SJSA1 (cell line): Measurements from ENCODE around the gene CDC34. TPM values are rescaled to one million over a fixed set of nuclear protein-coding genes. Genes with fewer than 3 reads are reported as not detected.

ENCODE experiments used
- DNase-seq, 2 experiments: peaks; one replicate each; pipeline ENCODE4 v3.0.0-alpha.2; 2015 to 2020; ENCODE audit warnings: low spot score in 2 of 2, low read depth in 1 of 2
- H3K27ac ChIP-seq: fragments of 250-450 bp; sonication (Bioruptor Pico); 2 replicates; pipeline ENCODE4 v1.5.1; 2020; ENCODE audit warnings: mild to moderate bottlenecking, moderate library complexity
- H3K27me3 ChIP-seq: fragments of 250-450 bp; sonication (Bioruptor Pico); replicated peaks from 2 replicates; pipeline ENCODE4 v1.5.1; 2020; ENCODE audit warnings: mild to moderate bottlenecking, moderate library complexity
- H3K36me3 ChIP-seq: fragments of 250-450 bp; sonication (Bioruptor Pico); 2 replicates; pipeline ENCODE4 v1.5.1; 2020; ENCODE audit warnings: mild to moderate bottlenecking
- H3K4me1 ChIP-seq: fragments of 250-450 bp; sonication (Bioruptor Pico); replicated peaks from 2 replicates; pipeline ENCODE4 v1.6.1; 2021; ENCODE audit warnings: mild to moderate bottlenecking
- H3K4me3 ChIP-seq: fragments of 250-450 bp; sonication (Bioruptor Pico); 2 replicates; pipeline ENCODE4 v1.5.1; 2020; ENCODE audit warnings: mild to moderate bottlenecking
- H3K9me3 ChIP-seq: fragments of 250-450 bp; sonication (Bioruptor Pico); replicated peaks from 2 replicates; pipeline ENCODE4 v1.5.1; 2020; ENCODE audit warnings: mild to moderate bottlenecking
- total RNA-seq: library from RNA; depleted of rRNA; stranded (reverse); fragments of >200 nt; shearing (Covaris generic); gene quantifications from 2 replicates; pipeline ENCODE4 v1.2.3, GENCODE V29; 2014; rRNA removed

Gene CDC34, protein sequence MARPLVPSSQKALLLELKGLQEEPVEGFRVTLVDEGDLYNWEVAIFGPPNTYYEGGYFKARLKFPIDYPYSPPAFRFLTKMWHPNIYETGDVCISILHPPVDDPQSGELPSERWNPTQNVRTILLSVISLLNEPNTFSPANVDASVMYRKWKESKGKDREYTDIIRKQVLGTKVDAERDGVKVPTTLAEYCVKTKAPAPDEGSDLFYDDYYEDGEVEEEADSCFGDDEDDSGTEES
- 62.1 and 97.9 TPM in 2 replicates for total RNA-seq

DNA sequence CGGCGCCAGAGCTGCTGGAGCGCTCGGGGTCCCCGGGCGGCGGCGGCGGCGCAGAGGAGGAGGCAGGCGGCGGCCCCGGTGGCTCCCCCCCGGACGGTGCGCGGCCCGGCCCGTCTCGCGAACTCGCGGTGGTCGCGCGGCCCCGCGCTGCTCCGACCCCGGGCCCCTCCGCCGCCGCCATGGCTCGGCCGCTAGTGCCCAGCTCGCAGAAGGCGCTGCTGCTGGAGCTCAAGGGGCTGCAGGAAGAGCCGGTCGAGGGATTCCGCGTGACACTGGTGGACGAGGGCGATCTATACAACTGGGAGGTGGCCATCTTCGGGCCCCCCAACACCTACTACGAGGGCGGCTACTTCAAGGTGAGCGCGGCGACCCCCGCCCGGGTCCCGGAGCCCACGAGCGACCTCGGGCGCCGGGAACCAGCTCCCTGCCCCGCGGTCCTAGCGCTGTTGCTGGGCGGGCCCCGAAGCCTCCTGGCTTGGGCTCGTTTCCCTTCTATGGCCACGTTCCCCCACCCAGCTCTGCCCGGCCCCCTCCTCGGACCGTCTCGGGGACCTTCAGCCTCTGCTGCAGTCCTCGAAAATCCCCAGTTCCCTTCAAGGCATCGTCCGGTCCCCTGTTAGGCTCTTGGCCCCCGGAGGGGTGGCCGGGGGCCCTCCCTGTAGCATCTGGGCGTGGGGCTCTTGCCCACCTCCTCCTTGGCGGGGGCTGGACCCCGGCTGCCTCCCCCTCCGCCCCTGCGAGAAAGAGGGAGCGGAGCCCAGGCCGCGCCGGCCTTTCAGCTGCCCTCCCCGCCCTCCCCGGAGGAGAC is at the start of gene CDC34:
CDC34 (plus strand) TSS at position 8 of the 808 bp plus-strand sequence; CDS start at position 180, 172 bp downstream.
- Histone ChIP-seq H3K27me3 (no peaks in the 10 kb centered on the region), H3K4me3 (peak within 1 kb of the TSS; percentile 98), H3K9me3 (peaks cover 4% of the 10 kb centered on the region; the same call in 1 of the 2 replicates), H3K27ac (peak within 1 kb of the TSS; percentile 71), H3K4me1 (peaks cover 22% of the 10 kb centered on the region), H3K36me3 (peaks cover 25% of the 10 kb centered on the region)
- peak in 1 of 2 experiments; percentile 37 for DNase-seq

DNA sequence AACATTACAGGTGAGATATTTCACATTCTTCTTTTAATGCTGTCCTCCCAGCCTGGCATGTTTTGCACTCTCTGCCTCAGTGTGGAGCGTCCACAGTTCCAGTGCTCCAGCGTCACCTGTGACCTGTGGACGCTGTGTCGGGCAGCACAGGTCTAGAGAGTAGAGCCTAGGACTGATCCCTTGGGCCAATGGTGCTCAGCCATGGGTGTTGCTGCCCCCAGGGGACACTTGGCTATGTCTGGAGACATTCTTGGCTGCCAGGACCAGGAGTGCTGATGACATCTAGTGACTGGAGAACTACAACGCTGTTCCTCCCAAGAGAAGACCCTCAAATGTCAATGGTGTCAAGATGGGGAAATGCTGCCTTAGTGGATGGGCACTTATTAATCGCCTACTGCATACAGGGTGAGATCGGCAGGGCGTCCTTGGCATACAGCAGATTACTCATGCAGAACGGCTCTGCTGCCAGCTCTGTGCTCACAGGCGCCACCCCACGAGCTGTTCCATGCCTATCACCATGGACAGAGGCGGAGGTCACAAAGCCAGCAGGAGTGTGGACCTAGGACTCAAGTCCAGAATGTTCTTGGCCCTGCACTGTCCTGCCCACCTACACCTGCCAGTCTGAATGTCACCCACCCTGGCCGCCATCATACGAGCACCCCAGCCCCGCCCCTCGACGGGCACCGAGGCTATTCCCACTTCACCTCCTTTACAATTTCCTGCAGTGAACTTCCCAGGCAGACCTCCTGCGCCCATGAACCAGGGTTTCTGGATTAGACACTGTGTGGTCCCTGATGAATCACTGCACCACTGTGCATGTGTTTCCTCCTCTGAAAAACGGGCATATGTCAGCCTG is 49.1 kb upstream of the CDC34 start:
- Histone ChIP-seq H3K4me3 (no peak overlapping the region), H3K27me3 (peaks cover 13% of the 10 kb centered on the region), H3K4me1 (peaks cover 9% of the 10 kb centered on the region; the same call in 1 of the 2 replicates), H3K9me3 (no peaks in the 10 kb centered on the region), H3K36me3 (no peaks in the 10 kb centered on the region), H3K27ac (no peak overlapping the region)
- no peak for DNase-seq

DNA sequence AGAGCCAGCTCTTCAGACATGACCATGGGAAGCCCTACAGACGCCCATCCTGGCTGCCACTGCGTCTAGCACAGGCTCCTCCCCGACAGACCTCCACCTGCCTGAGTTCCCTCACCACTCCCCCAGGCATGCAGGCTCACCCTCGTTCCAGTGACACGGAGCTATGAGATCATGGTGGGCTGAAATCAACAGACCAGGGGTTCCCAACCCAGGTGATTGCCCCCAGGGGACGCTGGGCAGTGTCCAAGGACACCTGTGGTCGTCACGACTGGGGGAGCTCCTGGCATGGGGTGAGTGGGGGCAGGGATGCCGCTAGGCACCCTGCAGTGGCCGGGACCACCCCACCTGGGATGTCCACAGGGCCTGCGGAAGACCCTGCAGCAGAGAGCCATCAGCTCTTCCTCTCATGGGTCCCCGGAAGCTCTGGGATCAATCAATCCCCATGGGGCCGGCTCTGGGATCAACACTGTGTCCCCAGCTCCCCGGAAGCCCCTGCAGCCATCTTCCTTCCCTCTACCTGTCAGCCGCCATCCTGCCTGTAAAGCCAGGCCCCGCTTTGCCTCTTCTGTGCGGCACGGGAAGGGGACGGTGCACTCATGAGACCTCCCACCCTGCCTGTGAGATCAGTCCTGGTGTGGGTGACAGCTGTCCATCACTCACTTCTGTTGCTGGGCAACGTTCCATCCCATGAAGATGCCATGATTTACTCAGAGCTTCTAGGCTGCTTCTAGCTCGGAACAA is 48.1 kb upstream of the CDC34 start:
- DNase-seq, result no peak
- Histone ChIP-seq H3K4me1 (peaks cover 12% of the 10 kb centered on the region; the same call in 1 of the 2 replicates), H3K4me3 (no peak overlapping the region), H3K36me3 (peaks cover 1% of the 10 kb centered on the region), H3K27ac (no peak overlapping the region), H3K27me3 (peaks cover 13% of the 10 kb centered on the region), H3K9me3 (no peaks in the 10 kb centered on the region)

DNA sequence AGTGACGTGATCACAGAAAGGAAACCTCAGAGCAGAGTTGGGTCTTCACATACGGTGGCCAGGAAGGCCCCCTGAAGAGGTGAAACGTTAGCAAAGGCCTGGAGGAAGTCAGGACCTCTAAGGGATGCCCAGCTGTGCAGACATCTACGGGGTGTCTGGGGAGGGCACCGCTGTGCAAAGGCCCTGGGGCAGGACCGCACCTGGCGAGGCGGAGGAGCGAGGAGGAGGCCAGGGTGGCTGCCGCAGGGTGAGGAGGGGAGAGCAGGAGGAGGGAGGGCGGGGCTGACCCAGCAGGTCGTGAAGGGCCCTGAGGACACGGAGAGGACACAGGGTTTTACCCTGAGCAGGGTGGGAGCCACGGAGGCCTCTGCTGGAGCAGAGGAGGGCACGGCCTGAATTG is 47.1 kb upstream of the CDC34 start:
- no peak for DNase-seq
- Histone ChIP-seq H3K4me1 (peaks cover 16% of the 10 kb centered on the region), H3K4me3 (no peak overlapping the region), H3K27me3 (peaks cover 13% of the 10 kb centered on the region), H3K36me3 (peaks cover 5% of the 10 kb centered on the region), H3K27ac (no peak overlapping the region), H3K9me3 (no peaks in the 10 kb centered on the region)

DNA sequence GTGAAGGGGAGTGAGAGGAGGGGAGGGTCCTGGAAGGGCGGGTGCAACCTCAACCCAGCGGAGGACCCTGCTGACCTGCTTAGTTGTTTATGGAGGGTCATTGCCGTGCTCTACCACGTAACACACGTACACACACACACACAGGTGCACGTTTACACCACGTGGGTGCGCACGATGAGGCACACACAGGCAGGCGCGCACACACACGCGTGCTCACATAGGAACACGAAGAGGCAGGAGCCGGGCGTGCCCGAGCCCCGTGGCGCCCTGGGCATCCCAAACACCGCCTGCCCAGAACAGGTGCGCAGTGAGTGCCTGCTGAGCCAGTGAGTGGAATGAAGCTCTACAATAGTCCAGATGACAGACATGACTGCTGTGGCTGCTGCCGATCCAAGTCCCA is 46.5 kb upstream of the CDC34 start:
- no peaks in the 10 kb centered on the region for H3K9me3 ChIP-seq
- H3K27ac ChIP-seq, result no peak overlapping the region
- no peak for DNase-seq
- no peak overlapping the region for H3K4me3 ChIP-seq
- H3K4me1 ChIP-seq, result peaks cover 16% of the 10 kb centered on the region
- H3K36me3 ChIP-seq, result peaks cover 5% of the 10 kb centered on the region
- peaks cover 13% of the 10 kb centered on the region for H3K27me3 ChIP-seq

DNA sequence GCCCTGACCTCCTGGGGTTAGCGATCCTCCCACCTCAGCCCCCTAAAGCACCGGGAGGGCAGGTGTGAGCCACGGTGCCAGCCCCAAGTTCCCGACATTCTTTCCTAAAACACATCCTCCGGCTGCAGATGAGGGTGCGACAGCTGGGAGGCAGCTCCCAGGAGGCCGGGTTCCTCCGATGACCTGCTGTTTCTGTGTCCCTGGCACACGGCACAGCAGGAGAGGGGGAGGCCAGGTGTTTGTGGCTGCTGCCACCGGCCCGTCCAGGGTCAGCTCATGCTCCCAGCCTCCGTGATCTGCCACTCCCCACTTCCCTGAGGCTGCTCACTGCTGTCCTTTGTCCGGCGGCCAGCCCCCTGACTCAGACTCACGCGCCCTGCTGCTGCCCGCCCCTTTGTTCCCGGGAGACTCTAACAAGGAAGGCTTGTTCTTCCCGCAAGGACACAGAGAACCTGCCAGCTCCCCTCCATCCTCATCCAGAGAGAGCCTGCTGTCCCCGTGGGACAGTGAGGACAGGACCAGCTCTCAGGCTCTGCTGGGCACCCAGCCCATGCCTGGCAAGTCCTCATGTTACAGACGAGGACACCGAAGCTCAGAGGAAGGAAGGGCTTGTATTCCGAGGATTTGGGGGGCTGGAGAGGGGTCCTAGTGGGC is 45.9 kb upstream of the CDC34 start:
- no peak overlapping the region for H3K27ac ChIP-seq
- H3K36me3 ChIP-seq, result peaks cover 5% of the 10 kb centered on the region
- DNase-seq, result no peak
- H3K4me1 ChIP-seq, result peaks cover 15% of the 10 kb centered on the region
- no peaks in the 10 kb centered on the region for H3K9me3 ChIP-seq
- peaks cover 13% of the 10 kb centered on the region for H3K27me3 ChIP-seq
- no peak overlapping the region for H3K4me3 ChIP-seq

DNA sequence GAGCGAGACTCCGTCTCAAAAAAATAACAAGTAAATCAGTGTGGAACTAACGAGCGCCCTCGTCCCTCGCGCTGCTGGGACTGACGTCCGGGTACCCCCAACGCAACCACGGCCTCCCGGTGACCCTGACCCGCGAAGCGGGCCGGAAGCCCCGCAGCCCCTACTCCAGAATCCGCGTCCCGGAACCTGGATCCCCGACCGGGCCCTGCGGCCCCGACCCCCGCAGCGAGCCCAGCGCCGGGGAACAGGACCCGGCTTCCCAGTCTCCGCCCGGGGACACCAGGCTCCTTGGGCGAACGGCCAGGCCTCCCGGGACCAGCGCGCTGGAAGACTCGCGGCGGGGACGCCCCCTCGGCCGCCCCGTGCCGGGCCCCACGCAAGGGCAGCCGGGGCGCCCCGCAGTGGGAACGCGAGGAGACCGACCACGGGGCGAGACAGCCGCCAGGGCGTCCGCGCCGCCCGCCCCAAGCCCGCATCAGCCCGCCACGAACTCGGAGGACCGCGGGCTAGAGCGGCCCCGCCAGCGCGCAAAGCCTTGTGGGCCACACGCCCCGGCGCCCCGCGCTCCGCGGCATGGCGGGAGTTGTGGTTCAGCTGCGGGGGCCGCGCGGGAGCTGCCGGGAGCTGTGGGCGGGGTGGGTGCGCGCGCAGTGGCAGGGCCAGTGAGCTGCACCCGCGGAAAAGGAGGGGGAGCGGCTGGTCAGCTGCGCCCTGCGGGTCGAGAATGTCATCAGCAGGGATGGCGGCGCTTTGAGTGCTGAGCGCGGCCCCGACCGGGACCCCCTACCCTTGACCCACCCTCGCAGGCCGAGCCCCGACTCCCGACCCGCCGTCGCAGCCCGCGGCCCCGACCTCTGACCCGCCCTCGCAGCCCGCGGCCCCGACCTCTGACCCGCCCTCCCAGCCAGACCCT is 42.8 kb upstream of the CDC34 start:
- peaks cover 5% of the 10 kb centered on the region for H3K36me3 ChIP-seq
- peak; percentile 82 to 93 for DNase-seq

DNA sequence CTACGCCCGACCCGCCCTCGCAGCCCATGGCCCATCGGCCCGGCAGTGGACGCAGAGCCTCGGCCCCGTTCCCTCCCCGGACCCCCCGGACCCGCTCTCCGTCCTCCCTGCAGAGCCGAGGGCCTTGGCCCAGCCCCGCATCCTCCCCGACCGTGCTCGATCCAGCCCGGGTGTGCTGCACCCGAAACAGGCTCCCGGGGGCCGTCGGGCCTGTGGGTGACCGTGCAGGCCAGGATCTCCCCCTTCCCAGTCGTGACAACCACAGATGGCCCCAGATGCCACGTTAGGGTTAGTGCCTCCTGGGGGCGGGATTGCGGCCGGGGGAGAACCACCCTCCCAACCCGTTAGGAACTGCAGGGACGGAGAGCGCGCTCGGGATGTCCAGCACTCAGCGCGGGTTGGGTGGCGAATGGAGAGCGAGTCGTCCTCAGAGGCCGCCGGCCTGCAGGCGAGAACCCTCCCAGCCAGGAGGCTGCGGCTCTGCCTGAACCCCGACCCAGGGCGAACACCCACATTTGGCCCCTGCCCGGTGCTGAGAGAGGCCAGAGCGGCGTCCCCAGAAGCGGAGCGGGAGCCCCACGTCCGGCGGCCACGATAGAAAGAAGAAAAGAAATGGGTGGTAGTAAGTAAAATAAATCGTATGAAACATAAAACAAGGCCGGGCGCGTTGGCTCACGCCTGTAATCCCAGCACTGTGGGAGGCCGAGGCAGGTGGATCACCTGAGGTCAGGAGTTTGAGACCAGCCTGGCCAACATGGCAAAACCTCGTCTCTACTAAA is 42.0 kb upstream of the CDC34 start:
- Histone ChIP-seq H3K4me1 (peaks cover 15% of the 10 kb centered on the region), H3K36me3 (peaks cover 5% of the 10 kb centered on the region), H3K9me3 (no peaks in the 10 kb centered on the region), H3K27ac (no peak overlapping the region), H3K27me3 (peaks cover 13% of the 10 kb centered on the region), H3K4me3 (peak overlapping the region; percentile 90)
- DNase-seq, result peak in 1 of 2 experiments; percentile 44

More for the DNA sequence above, 42.8 kb upstream of the CDC34 start:
- peaks cover 13% of the 10 kb centered on the region for H3K27me3 ChIP-seq
- no peaks in the 10 kb centered on the region for H3K9me3 ChIP-seq
- H3K4me3 ChIP-seq, result peak overlapping the region; percentile 90
- H3K4me1 ChIP-seq, result peaks cover 15% of the 10 kb centered on the region
- peak overlapping the region; percentile 80 for H3K27ac ChIP-seq

DNA sequence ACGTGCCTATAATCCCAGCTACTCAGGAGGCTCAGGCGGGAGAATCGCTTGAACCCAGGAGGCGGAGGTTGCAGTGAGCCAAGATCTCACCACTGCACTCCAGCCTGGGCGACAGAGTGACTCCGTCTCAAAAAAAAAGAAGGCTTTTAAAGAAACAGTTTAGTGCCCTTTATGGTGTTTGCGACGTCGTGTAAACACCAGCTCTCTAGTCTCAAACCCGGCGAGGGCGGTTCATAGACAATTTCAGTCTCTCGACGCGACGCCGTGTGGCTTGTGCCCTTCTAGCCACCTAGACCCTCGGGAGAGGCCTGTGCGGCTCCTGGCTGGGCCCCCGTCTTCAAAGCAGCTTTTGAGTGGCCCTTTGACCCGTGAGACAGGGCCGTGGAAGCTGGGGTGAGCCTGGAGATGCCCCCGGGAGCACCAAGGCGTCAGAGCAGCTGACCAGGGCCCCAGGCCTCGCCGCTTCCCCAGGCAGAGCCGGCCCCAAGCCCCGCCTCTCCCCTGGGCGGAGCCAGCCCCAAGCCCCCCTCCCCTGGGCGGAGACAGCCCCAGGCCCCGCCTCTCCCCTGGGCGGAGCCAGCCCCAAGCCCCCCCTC is 40.3 kb upstream of the CDC34 start:
- H3K4me1 ChIP-seq, result peaks cover 10% of the 10 kb centered on the region
- no peak overlapping the region for H3K4me3 ChIP-seq
- H3K36me3 ChIP-seq, result peaks cover 5% of the 10 kb centered on the region
- no peak overlapping the region for H3K27ac ChIP-seq
- no peaks in the 10 kb centered on the region for H3K9me3 ChIP-seq
- DNase-seq, result no peak
- H3K27me3 ChIP-seq, result peaks cover 9% of the 10 kb centered on the region

DNA sequence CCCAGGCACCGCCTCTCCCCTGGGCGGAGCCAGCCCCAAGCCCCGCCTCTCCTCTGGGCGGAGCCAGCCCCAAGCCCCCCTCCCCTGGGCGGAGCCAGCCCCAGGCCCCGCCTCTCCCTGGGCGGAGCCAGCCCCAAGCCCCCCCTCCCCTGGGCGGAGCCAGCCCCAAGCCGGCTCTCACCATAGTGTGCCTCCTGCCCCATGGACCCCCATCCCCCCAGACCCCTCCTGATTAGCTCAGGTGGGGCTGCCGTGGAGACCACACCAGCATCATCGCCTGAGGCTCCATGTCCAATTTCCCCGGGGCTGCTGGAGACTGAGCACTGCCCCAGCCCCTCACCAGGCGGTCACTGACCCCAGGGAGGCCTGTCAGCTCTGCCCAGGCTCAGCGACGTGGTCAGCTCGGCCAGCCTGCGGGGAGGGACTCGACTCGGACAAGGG is 39.4 kb upstream of the CDC34 start:
- H3K27me3 ChIP-seq, result peaks cover 10% of the 10 kb centered on the region
- no peak for DNase-seq
- H3K9me3 ChIP-seq, result no peaks in the 10 kb centered on the region
- H3K36me3 ChIP-seq, result peaks cover 5% of the 10 kb centered on the region
- H3K4me3 ChIP-seq, result no peak overlapping the region
- no peak overlapping the region for H3K27ac ChIP-seq
- peaks cover 10% of the 10 kb centered on the region for H3K4me1 ChIP-seq
